Mammary epithelial cell (primary cell): ENCODE results near the gene POLD3.

Experiments
- CTCF ChIP-seq, 2 donors: IDR thresholded peaks in 1 of 2; conservative IDR thresholded peaks in 1 of 2; 2 replicates each; pipeline ENCODE4 v1.5.1; 2011 to 2012; ENCODE audit warnings: inconsistent platforms in 2 of 2, low read length in 2 of 2, mild to moderate bottlenecking in 2 of 2, control low read depth in 1 of 2, low read depth in 1 of 2; ENCODE audit not compliant: insufficient read depth in 1 of 2; ENCODE audit errors: extremely low read depth in 1 of 2
- EZH2 ChIP-seq: IDR thresholded peaks from 2 replicates; pipeline ENCODE4 v1.6.1; 2012; ENCODE audit warnings: low read length, inconsistent platforms, borderline replicate concordance

- TF ChIP-seq CTCF (conservative IDR thresholded peaks at IDR 0.05 in 1 of 2, IDR thresholded peaks at IDR 0.05 in 1 of 2; ENCODE audit: extremely low read depth in 1 of 2, insufficient read depth in 1 of 2, low read depth in 1 of 2, low read length in 2 of 2) (peak; percentile 11 to 49), EZH2 (no peak)
Measured at GRCh38 chr11:74683279-74683871, 91.0 kb downstream of the POLD3 start.
